ENCODE data around the gene DDX4.
"Not testable (repeated sequence)": the region's sequence is repeated elsewhere in the genome, so short reads cannot be mapped to it uniquely, and the experiment has no call there.

Gene DDX4

GRCh38 chr5:55771175-55771655, 33.4 kb downstream of the DDX4 start:
- no peak for TF ChIP-seq CTCF (IDR thresholded peaks at IDR 0.05)
- Mint-ChIP-seq H3K9me3 (no peaks in the 10 kb centered on the region), H3K4me1 (peaks cover 13% of the 10 kb centered on the region), H3K36me3 (ENCODE audit: low read depth) (no peaks in the 10 kb centered on the region), H3K27me3 (ENCODE audit: low read depth, poor library complexity) (peaks cover 3% of the 10 kb centered on the region), H3K27ac (no peak overlapping the region), H3K4me3 (no peak overlapping the region)
- no peak for DNase-seq

GRCh38 chr5:55773057-55773456, 35.2 kb downstream of the DDX4 start:
- H3K36me3 Mint-ChIP-seq (ENCODE audit: low read depth): no peaks in the 10 kb centered on the region
- H3K27me3 Mint-ChIP-seq (ENCODE audit: low read depth, poor library complexity): peaks cover 3% of the 10 kb centered on the region
- H3K9me3 Mint-ChIP-seq: no peaks in the 10 kb centered on the region
- H3K27ac Mint-ChIP-seq: no peak overlapping the region
- H3K4me1 Mint-ChIP-seq: peaks cover 7% of the 10 kb centered on the region
- DNase-seq: no peak
- no peak overlapping the region for H3K4me3 Mint-ChIP-seq
- TF ChIP-seq CTCF (IDR thresholded peaks at IDR 0.05): no peak

GRCh38 chr5:55777332-55777731, 39.5 kb downstream of the DDX4 start:
- Mint-ChIP-seq H3K36me3 (ENCODE audit: low read depth) (no peaks in the 10 kb centered on the region), H3K4me1 (peaks cover 5% of the 10 kb centered on the region), H3K9me3 (no peaks in the 10 kb centered on the region), H3K27me3 (ENCODE audit: low read depth, poor library complexity) (no peaks in the 10 kb centered on the region), H3K27ac (no peak overlapping the region), H3K4me3 (no peak overlapping the region)
- no peak for DNase-seq
- no peak for TF ChIP-seq CTCF (IDR thresholded peaks at IDR 0.05)

GRCh38 chr5:55800924-55801323, 63.1 kb downstream of the DDX4 start:
- Mint-ChIP-seq H3K27ac (no peak overlapping the region), H3K36me3 (ENCODE audit: low read depth) (no peaks in the 10 kb centered on the region), H3K4me1 (no peaks in the 10 kb centered on the region), H3K4me3 (no peak overlapping the region), H3K9me3 (peaks cover 2% of the 10 kb centered on the region), H3K27me3 (ENCODE audit: low read depth, poor library complexity) (no peaks in the 10 kb centered on the region)
- no peak for TF ChIP-seq CTCF (IDR thresholded peaks at IDR 0.05)
- no peak for DNase-seq

GRCh38 chr5:55808814-55809213, 71.0 kb downstream of the DDX4 start:
- H3K4me1 Mint-ChIP-seq; H3K27me3 Mint-ChIP-seq (ENCODE audit: low read depth, poor library complexity); DNase-seq; H3K4me3 Mint-ChIP-seq; H3K27ac Mint-ChIP-seq; H3K36me3 Mint-ChIP-seq (ENCODE audit: low read depth): not testable (repeated sequence)
- peaks cover 41% of the 10 kb centered on the region for H3K9me3 Mint-ChIP-seq

GRCh38 chr5:55815939-55816338, 78.1 kb downstream of the DDX4 start:
- not testable (repeated sequence) for H3K4me1 Mint-ChIP-seq; DNase-seq; H3K27ac Mint-ChIP-seq; H3K36me3 Mint-ChIP-seq (ENCODE audit: low read depth); H3K4me3 Mint-ChIP-seq; H3K9me3 Mint-ChIP-seq; H3K27me3 Mint-ChIP-seq (ENCODE audit: low read depth, poor library complexity)

- H3K36me3 Mint-ChIP-seq (ENCODE audit: low read depth): no peaks in the 10 kb centered on the region
- no peaks in the 10 kb centered on the region for H3K9me3 Mint-ChIP-seq
- H3K4me1 Mint-ChIP-seq: no peaks in the 10 kb centered on the region
- no peak for DNase-seq
- H3K4me3 Mint-ChIP-seq: no peak overlapping the region
- H3K27ac Mint-ChIP-seq: no peak overlapping the region
- no peak for TF ChIP-seq CTCF (IDR thresholded peaks at IDR 0.05)
- H3K27me3 Mint-ChIP-seq (ENCODE audit: low read depth, poor library complexity): no peaks in the 10 kb centered on the region
Measured at GRCh38 chr5:55816342-55816741, 78.5 kb downstream of the DDX4 start.

Data from nephron progenitor cell (in vitro differentiated cells).